Right ventricle myocardium superior (tissue), 1 donor: Measurements from ENCODE around the gene FOXO1. TPM values are rescaled to one million over a fixed set of nuclear protein-coding genes. Genes with fewer than 3 reads are reported as not detected.
"Not testable (repeated sequence)": the region's sequence is repeated elsewhere in the genome, so short reads cannot be mapped to it uniquely, and the experiment has no call there.

Source experiments
- ATAC-seq: fragments of 200-7000 bp; cut with Tn5 transposase; one replicate; pipeline ENCODE4 v1.9.1; 2020; ENCODE audit warnings: mild to moderate bottlenecking; ENCODE audit not compliant: poor library complexity
- DNase-seq: peaks from one replicate; pipeline ENCODE4 v3.0.0-alpha.2; 2020
- intact Hi-C: fragments of 100-400 bp; cut with DNase I; formaldehyde crosslinking; loops from one replicate; pipeline ENCODE4 v1.11.2; 2022
- total RNA-seq: library from RNA; stranded (reverse); fragmentation: NEBNext Ultra II Directional; extraction: Animal tissue kit (Norgen Biotek cat#: 25700); gene quantifications from one replicate; pipeline ENCODE4 v1.2.1, GENCODE V29; 2021
- donor health status: DM: no; HTN: yes; CAD: no; lungs with severe emphysema.

FOXO1 gene
- total RNA-seq, 1 donor from 2014 or later = 14.4 TPM

DNA sequence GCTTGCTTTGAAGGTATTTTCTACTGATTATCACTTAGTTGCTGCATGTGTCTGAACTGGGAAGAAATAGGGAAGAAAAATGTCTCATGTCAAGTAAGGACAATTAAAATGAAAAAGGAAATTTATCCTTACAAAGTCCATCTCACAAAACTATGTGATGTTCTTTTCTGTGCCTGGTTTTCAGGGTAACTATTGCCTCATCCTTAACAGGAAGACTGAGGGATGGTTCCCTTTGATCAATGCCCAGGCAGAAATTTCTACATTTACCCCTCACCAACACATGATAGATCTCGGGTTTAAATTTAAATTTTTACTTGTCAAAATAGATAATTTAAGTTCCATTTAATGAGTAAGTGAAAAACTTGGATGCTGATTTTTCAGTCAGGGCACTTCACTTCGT is 3.9 kb upstream of the FOXO1 start:
- no peak for ATAC-seq
- intact Hi-C loops = loop anchor here (10.0 kb wide), 1 partner anchor 896 kb away; no protein-coding TSS in a partner anchor
- no peak for DNase-seq

DNA sequence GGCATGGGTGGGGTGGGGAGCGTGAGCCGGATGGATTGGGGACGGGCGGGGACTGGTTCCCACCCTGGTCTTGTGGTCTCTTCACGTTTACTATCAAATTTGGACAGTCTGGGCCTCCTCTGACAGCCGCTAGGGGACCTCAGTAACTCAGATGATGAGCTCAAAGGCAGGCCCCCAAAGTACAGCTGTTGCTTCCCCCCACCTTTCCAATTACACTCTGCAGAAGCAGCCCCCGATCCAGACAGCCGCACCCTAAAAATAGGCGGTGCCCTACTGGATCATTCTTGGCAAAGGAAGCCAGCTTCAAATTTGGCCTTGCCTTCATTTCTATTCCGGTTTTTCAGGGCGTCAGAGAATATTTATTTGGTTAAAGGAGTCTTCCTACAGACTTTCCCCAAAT is 1.9 kb upstream of the FOXO1 start:
- DNase-seq (peak; percentile 67), ATAC-seq (peak; percentile 0)
- intact Hi-C loops = loop anchor here (5.0 to 10.0 kb wide), 2 partner anchors 84 to 221 kb away; no protein-coding TSS in a partner anchor

DNA sequence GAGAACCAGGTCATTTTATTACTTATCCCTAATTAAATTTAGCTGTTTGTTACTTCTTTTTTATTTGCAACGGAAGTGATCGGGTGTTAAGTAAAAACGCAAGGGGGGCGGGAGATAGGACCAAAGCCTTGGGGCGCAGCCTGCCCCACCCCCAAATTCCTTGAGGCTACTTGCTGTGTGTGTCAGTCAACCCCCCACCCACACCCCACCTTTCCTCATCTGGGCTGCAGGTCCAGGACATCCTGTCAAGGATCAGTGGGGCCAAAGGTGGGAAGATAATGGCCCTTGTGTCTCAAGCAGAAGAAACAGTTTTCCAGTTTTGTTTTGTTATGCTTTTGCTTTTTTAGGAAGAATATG is 1.2 kb upstream of the FOXO1 start:
- intact Hi-C loops = loop anchor here (5.0 to 10.0 kb wide), 2 partner anchors 83 to 220 kb away; no protein-coding TSS in a partner anchor
- no peak for ATAC-seq
- DNase-seq = peak; percentile 47

DNA sequence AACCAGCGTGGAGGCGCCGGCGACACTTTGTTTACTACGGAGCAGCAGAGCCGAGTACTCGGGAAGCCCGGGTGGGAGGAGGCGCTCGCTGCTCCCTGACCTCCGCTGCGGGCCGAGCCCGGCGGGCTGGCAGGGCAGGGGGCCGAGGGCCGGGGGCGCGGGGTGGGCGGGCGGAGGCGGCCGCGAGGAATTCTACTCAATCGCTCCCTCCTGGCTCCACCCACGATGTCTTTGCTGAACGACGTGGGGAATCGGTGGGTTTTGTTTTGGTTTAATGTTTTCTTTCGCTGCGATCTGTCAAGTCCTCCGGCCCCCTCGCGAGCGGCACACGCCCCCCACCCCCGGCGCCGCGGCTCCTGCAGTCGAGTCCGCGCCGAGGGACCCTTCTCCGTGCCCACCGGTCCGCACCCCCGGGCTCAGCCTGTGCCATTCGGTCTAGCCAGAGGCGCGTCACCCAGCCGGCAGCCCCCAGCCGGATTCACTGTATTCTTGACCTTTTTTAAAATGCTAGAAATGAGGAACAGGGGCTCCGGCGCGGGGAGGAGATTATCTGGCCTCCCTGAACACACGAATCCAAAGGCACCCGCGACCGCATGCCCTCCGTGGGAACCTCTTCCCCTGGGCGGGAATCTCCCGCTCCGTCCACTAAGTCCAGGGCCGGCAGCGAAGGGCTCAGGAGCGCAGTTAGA is 636 bp upstream of the FOXO1 start:
- DNase-seq = peak; percentile 76
- ATAC-seq = peak; percentile 46
- intact Hi-C loops = loop anchor here (5.0 to 10.0 kb wide), 2 partner anchors 82 to 220 kb away; no protein-coding TSS in a partner anchor

DNA sequence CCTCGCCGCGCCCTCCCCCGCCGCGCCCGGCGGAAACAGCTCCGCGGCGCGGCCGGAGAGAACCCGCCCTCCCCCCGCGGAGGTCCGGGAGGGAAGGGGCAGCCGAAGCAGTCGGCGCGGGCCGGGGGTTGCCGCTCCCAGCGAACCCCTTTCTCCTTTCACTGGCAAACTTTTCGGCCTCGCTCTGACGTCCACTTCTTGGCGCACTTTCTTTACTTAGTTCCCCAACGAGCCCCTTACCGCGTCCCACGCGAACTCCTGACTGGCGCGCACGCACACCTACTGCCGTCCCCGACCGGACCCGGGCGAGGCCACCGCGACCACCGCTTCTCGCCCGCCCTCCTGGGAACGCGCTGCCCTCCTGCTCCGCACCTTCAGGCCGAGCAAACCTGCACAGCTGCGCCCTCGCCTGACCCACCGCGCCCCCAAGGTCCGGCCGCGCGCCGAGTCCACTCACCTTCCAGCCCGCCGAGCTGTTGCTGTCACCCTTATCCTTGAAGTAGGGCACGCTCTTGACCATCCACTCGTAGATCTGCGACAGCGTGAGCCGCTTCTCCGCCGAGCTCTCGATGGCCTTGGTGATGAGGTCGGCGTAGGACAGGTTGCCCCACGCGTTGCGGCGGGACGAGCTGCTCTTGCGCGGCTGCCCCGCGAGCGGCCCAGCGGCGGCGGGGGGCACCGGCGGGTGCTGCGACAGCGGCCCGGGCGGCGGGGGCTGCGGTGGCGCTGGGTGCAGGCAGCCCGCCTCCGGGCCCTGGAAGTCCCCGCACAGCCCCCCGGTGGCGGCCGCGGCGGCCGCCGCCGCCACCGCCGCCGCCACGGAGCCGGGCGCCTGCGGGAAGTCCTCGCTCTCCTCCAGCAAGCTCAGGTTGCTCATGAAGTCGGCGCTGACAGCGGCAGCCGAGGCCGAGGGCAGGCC is 1.1 kb downstream of the FOXO1 start:
- peak; percentile 64 for DNase-seq
- intact Hi-C loops = loop anchor here (5.0 to 10.0 kb wide), 2 partner anchors 81 to 218 kb away; no protein-coding TSS in a partner anchor
- no peak for ATAC-seq

GRCh38 chr13:40664350-40665125 is 1.9 kb downstream of the FOXO1 start:
- DNase-seq (peak; percentile 91), ATAC-seq (peak; percentile 84)
- intact Hi-C loops = loop anchor here (5.0 to 10.0 kb wide), 2 partner anchors 80 to 217 kb away; no protein-coding TSS in a partner anchor

- DNase-seq = not testable (repeated sequence)
- intact Hi-C loops = loop anchor here (10.0 kb wide), 1 partner anchor 79 kb away; no protein-coding TSS in a partner anchor
- ATAC-seq = peak; percentile 37
Observed at GRCh38 chr13:40664100-40664349, 2.4 kb downstream of the FOXO1 start.

GRCh38 chr13:40662866-40663265 is 3.6 kb downstream of the FOXO1 start:
- no peak for DNase-seq
- ATAC-seq = no peak
- intact Hi-C loops = loop anchor here (10.0 kb wide), 1 partner anchor 78 kb away; no protein-coding TSS in a partner anchor

GRCh38 chr13:40661875-40662665 is 4.4 kb downstream of the FOXO1 start:
- no peak for ATAC-seq
- no peak for DNase-seq
- intact Hi-C loops = loop anchor here (10.0 kb wide), 1 partner anchor 77 kb away; no protein-coding TSS in a partner anchor

- intact Hi-C loops = loop anchor here (10.0 kb wide), 1 partner anchor 76 kb away; no protein-coding TSS in a partner anchor
- no peak for ATAC-seq
- DNase-seq = no peak
Observed at GRCh38 chr13:40660692-40661091, 5.7 kb downstream of the FOXO1 start.

DNA sequence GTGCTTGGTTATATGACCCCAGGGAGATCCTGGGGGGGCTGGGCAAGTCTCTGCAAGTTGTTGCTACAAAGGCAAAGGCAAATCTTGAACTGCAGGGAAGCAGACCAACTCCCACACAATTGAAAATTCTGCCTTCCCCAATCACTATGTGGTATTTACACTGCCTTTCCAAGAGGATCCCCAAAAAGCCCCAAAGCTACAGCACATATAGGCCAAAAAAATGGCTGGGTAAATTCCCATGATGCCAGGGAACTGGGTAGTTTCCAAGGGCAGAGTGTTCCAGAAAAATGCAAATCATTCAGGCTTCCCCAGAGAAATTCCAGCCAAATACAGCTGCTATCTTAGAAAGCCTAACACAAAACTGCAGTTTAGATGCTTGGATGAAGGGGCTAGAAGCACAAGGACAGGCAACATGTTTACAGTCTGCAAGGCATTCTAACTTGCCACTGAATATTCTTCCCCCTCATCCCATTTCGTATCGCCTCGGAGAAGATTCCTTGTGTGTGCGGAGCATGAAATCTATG is 6.2 kb downstream of the FOXO1 start:
- DNase-seq = no peak
- no peak for ATAC-seq
- intact Hi-C loops = loop anchor here (10.0 kb wide), 1 partner anchor 75 kb away; no protein-coding TSS in a partner anchor

DNA sequence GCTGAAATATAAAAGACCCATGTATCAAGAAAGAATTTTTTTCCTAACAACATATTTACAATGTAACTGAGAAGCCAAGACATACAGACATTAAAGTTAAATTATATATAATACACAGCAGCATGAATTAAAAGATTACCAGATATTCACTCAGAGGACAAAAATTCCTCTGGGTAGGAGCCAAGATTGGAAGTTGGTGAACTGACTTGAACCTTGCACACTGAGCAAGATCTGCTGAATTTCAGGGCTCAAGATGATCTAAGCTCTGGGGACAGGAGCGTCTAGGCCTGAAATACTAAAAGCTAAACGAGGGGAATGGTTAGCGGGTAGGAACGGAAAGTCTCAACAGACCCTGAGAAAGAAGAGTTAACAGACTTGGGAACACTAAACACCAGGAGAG is 8.5 kb downstream of the FOXO1 start:
- intact Hi-C loops = no loop called here
- no peak for ATAC-seq

GRCh38 chr13:40657307-40657706 is 9.1 kb downstream of the FOXO1 start:
- ATAC-seq (peak; percentile 41), DNase-seq (no peak)
- intact Hi-C loops = no loop called here

More for the DNA sequence above, 8.5 kb downstream of the FOXO1 start:
- DNase-seq = no peak

DNA sequence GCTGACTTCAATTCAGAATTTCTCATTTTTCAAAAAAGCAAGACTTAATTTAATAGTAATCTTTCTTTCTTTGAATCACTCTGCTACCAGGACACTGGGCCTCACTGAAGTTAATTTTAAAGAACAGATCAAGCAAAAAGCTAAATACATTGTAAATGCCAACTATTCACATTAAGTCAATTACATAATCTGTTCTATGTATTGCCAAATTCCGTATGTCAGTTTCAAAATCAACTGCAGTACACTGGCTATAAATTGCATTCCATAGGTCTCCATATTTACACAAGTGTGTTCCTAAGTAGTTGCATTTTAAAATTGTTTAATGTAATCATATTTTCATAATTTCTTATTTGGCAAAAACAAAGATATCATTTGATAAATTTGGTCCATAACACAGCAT is 10.1 kb downstream of the FOXO1 start:
- intact Hi-C loops = no loop called here
- DNase-seq (no peak), ATAC-seq (no peak)

DNA sequence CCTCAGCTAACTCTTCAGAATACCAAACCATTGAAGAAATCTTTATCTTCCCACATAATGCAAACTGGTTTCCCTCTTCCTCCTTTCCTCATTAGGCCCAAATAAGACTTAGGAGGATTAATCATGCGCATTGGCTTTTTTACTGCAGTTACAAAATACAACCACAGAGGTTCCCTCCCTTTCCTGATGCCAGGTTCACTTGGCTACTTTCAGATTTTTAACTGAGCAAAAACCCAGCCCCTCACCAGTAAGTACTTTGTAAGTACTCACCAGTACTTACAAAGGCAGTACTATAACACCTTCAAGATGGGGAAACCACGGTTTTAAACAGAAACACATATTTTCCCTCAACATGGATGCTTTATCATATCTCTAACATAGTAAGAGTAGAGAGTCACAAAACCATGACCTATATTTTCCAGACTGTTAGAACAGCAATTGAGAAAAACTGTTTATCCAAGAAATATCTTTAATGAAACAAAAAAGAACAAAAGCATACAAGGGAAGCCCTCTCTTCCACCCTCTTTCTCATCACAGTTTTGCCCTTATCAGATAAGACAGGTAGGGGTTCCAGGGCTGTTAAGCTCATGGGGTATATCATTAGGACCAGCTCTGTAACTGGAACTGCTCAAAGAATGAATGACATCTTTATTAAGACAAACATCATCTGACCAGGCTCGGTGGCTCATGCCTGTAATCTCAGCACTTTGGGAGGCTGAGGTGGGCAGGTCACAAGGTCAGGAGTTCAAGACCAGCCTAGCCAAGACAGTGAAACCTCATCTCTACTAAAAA is 12.7 kb downstream of the FOXO1 start:
- ATAC-seq (no peak), DNase-seq (no peak)
- intact Hi-C loops = no loop called here

GRCh38 chr13:40652588-40652940 is 13.9 kb downstream of the FOXO1 start:
- DNase-seq (no peak), ATAC-seq (no peak)
- intact Hi-C loops = no loop called here
